ENCODE data around the gene PRADC1. TPM values are rescaled to one million over a fixed set of nuclear protein-coding genes. Genes with fewer than 3 reads are reported as not detected.

PRADC1 gene
- total RNA-seq (2021) (8.9 and 9.4 TPM in 2 replicates), Bru-seq, nascent RNA (percentile 25 among the genes with signal in this experiment), BruChase-seq, experiment 1, labeled RNA remaining after a 2-hour chase (percentile 24 among the genes with signal in this experiment), BruChase-seq, experiment 2, labeled RNA remaining after a 6-hour chase (percentile 44 among the genes with signal in this experiment)
- long read RNA-seq, transcript PRADC1-201 (5 exons, 1,083 nt) = major isoform, 16 of 17 reads
- long read RNA-seq, partial matches to known transcripts = 0 of 17 reads
- long read RNA-seq, other reads (novel, unspliced or antisense) = 1 of 17 reads

GRCh38 chr2:73233154-73233931 lies at the start of gene PRADC1:
TSS of gene PRADC1 (minus strand) at chr2:73233239. CDS start at chr2:73233160, 79 bp downstream.
- peak; percentile 98 to 100 for DNase-seq
- H3K79me2 ChIP-seq (ENCODE audit: low read depth) = peaks cover 42% of the 10 kb centered on the region
- peak within 1 kb of the TSS; percentile 96 for H2AFZ ChIP-seq
- H3K4me2 ChIP-seq = peak within 1 kb of the TSS; percentile 98
- peaks cover 6% of the 10 kb centered on the region for H3F3A ChIP-seq (ENCODE audit: insufficient read depth, low read depth)
- TF ChIP-seq EZH2 (IDR thresholded peaks at IDR 0.05; ENCODE audit: low read depth) = no peak
- TF ChIP-seq, protein P1, sequence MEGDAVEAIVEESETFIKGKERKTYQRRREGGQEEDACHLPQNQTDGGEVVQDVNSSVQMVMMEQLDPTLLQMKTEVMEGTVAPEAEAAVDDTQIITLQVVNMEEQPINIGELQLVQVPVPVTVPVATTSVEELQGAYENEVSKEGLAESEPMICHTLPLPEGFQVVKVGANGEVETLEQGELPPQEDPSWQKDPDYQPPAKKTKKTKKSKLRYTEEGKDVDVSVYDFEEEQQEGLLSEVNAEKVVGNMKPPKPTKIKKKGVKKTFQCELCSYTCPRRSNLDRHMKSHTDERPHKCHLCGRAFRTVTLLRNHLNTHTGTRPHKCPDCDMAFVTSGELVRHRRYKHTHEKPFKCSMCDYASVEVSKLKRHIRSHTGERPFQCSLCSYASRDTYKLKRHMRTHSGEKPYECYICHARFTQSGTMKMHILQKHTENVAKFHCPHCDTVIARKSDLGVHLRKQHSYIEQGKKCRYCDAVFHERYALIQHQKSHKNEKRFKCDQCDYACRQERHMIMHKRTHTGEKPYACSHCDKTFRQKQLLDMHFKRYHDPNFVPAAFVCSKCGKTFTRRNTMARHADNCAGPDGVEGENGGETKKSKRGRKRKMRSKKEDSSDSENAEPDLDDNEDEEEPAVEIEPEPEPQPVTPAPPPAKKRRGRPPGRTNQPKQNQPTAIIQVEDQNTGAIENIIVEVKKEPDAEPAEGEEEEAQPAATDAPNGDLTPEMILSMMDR (conservative IDR thresholded peaks at IDR 0.05) = no peak
- H3K4me3 ChIP-seq = peak within 1 kb of the TSS; percentile 89
- H3K27ac ChIP-seq = peak within 1 kb of the TSS; percentile 82
- CTCF ChIA-PET = interaction anchor here (0.7 to 1.2 kb wide), 4 partner anchors 14 to 127 kb away, joined by 3 to 4 read pairs (median 3); no protein-coding TSS in a partner anchor
- H3K4me1 ChIP-seq (replicated peaks; ENCODE audit: insufficient read depth) = peaks cover 20% of the 10 kb centered on the region
- BruUV-seq (replicated peaks) = TSS peak; percentile 52
- POLR2A ChIA-PET (ENCODE audit: unreplicated experiment) = interaction anchor here (0.5 to 1.1 kb wide), 8 partner anchors 21 to 433 kb away, joined by 3 to 6 read pairs (median 4); partner anchors contain the start of gene ALMS1
- intact Hi-C loops (cut with micrococcal nuclease; ENCODE audit: unreplicated experiment) = loop anchor here (1.0 to 10.0 kb wide), 2 partner anchors 19 to 151 kb away; partner anchors contain the start of genes ALMS1 and SMYD5
- no peaks in the 10 kb centered on the region for H3K36me3 ChIP-seq (ENCODE audit: low read depth)
- no peaks in the 10 kb centered on the region for H3K27me3 ChIP-seq (ENCODE audit: insufficient read depth, low read depth)
- H3K9me2 ChIP-seq (ENCODE audit: insufficient read depth) = no peaks in the 10 kb centered on the region
- peaks cover 29% of the 10 kb centered on the region for H4K20me1 ChIP-seq (ENCODE audit: insufficient read depth)
- no peaks in the 10 kb centered on the region for H3K9me3 ChIP-seq (ENCODE audit: insufficient read depth, low read depth)

DNA sequence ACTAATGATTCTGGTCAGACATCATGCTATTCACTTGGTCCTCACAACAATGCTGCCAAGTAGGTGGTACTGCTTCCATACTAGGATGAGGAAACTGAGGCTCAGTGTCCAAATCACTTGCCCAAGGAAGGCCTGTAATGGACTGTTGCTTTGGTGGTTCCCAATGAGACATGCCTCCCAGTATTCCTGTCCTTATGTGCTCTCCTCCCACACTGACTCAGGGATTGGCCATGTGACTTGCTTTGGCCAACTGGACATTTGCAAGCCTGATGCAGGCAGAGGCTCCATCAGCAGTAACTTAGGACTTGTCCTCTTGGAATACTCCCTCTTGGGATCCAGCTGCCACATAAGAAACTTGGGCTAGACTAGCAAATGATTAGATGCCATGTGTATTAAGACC lies 48.2 kb upstream of the PRADC1 start:
- TF ChIP-seq, protein P1 (conservative IDR thresholded peaks at IDR 0.05) = no peak
- TF ChIP-seq EZH2 (IDR thresholded peaks at IDR 0.05; ENCODE audit: low read depth) = no peak
- H2AFZ ChIP-seq = no peak overlapping the region
- no peaks in the 10 kb centered on the region for H3K27me3 ChIP-seq (ENCODE audit: insufficient read depth, low read depth)
- ChIA-PET POLR2A (ENCODE audit: unreplicated experiment) (interaction anchor here (0.6 kb wide), 1 partner anchor 79 kb away, joined by 3 read pairs; no protein-coding TSS in a partner anchor), CTCF (no interaction called here)
- H3K9me3 ChIP-seq (ENCODE audit: insufficient read depth, low read depth) = no peaks in the 10 kb centered on the region
- no peaks in the 10 kb centered on the region for H3K9me2 ChIP-seq (ENCODE audit: insufficient read depth)
- no peak overlapping the region for H3K4me3 ChIP-seq
- no peak overlapping the region for H3K4me2 ChIP-seq
- no peak overlapping the region for H3K27ac ChIP-seq
- no TSS peak for BruUV-seq (replicated peaks)
- H3F3A ChIP-seq (ENCODE audit: insufficient read depth, low read depth) = peaks cover 12% of the 10 kb centered on the region; the same call in 1 of the 2 replicates
- intact Hi-C loops (cut with micrococcal nuclease; ENCODE audit: unreplicated experiment) = no loop called here
- peaks cover 18% of the 10 kb centered on the region for H3K4me1 ChIP-seq (replicated peaks; ENCODE audit: insufficient read depth)
- no peak for DNase-seq
- 0 out of 2 replicates have a peak, but pooled peaks cover 4% of the 10 kb centered on the region for H3K36me3 ChIP-seq (ENCODE audit: low read depth)
- peaks cover 60% of the 10 kb centered on the region for H3K79me2 ChIP-seq (ENCODE audit: low read depth)
- peaks cover 10% of the 10 kb centered on the region for H4K20me1 ChIP-seq (ENCODE audit: insufficient read depth)

- peaks cover 10% of the 10 kb centered on the region for H4K20me1 ChIP-seq (ENCODE audit: insufficient read depth)
- POLR2A ChIA-PET (ENCODE audit: unreplicated experiment) = no interaction called here
- no TSS peak for BruUV-seq (replicated peaks)
Measured at GRCh38 chr2:73279852-73280251, 46.8 kb upstream of the PRADC1 start.

More at GRCh38 chr2:73279852-73280251, 46.8 kb upstream of the PRADC1 start:
- Histone ChIP-seq H3K4me3 (no peak overlapping the region), H3K36me3 (ENCODE audit: low read depth) (0 out of 2 replicates have a peak, but pooled peaks cover 4% of the 10 kb centered on the region), H3K4me2 (no peak overlapping the region), H3K9me2 (ENCODE audit: insufficient read depth) (no peaks in the 10 kb centered on the region), H3K27me3 (ENCODE audit: insufficient read depth, low read depth) (no peaks in the 10 kb centered on the region), H3F3A (ENCODE audit: insufficient read depth, low read depth) (peaks cover 4% of the 10 kb centered on the region; the same call in 1 of the 2 replicates), H3K9me3 (ENCODE audit: insufficient read depth, low read depth) (no peaks in the 10 kb centered on the region), H3K27ac (no peak overlapping the region), H2AFZ (no peak overlapping the region), H3K79me2 (ENCODE audit: low read depth) (peaks cover 66% of the 10 kb centered on the region), H3K4me1 (replicated peaks; ENCODE audit: insufficient read depth) (peaks cover 12% of the 10 kb centered on the region)
- no peak for DNase-seq
- CTCF ChIA-PET = no interaction called here
- intact Hi-C loops (cut with micrococcal nuclease; ENCODE audit: unreplicated experiment) = no loop called here
- TF ChIP-seq EZH2 (IDR thresholded peaks at IDR 0.05; ENCODE audit: low read depth) = no peak
- TF ChIP-seq, protein P1 (conservative IDR thresholded peaks at IDR 0.05) = no peak

Data from PC-9 (cell line).